Esophagus mucosa (tissue), 1 donor: Measurements from ENCODE around the gene CD9. TPM values are rescaled to one million over a fixed set of nuclear protein-coding genes. Genes with fewer than 3 reads are reported as not detected.
"Not testable (repeated sequence)": the region's sequence is repeated elsewhere in the genome, so short reads cannot be mapped to it uniquely, and the experiment has no call there.

Experiments used
- ATAC-seq: fragments of 200-7000 bp; cut with Tn5 transposase; one replicate; pipeline ENCODE4 v1.9.1; 2020
- total RNA-seq: library from RNA; stranded (reverse); gene quantifications from one replicate; pipeline ENCODE4 v1.2.4, GENCODE V29; 2023
- donor health status: DM: yes; HTN: yes; CAD: no.

Gene CD9
- total RNA-seq, 1 donor from 2014 or later: 597 TPM

DNA sequence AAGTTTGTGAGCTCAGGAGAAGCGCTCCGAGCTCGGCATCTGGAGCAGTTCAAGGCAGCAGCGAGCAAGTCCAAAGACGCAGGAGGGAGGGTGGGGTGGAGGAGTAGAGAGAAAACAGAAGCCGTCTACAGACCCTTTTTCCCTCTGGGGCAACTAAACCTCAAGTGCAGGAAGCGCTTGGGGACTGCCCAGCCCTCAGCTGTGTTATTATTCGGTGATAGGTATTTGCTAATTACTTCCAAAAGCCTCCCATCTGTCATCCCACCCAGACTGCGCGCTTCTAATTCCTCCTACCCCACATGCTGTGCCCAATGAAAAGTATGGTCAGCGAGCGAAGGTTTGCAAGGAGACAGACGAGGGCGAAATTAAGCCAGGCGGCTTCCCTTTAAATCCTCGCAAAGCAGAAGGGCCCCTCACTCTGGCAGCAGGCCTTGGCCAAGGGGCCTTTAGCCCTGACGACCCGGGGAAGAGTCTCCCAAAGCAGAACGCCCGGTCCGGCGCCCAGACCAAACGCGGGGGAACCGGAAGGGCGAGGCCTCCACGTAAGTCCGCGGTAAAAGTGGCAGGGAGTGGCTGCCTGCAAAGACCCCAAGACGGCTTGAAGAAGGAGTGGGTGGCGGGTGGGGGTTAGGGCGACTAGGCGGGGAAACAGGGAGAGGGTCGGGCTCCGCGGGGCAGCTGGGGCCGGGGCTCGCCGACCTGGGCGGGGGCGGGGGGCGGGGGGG, 507 bp upstream of the CD9 start:
- ATAC-seq: peak; percentile 1

DNA sequence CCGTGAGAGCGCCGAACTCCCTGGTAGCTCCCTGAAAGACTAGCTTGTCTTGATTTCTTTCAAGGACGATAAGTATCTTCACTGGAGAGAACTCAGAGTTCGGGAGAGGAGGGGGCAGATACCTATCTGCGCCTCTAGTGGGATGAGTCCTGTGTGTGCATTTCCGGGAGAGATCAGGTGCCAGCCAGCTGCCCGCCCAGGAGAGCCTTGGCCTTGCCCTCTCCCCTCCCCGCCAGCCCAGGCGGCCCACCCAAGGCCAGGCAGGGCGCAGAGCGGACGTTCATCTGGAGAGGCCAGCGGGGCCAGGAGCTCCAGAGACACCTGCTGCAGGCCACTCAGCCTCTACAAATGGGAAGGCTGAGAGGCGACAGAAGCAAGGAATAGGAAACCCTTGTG, 1.0 kb downstream of the CD9 start:
- peak; percentile 48 for ATAC-seq

DNA sequence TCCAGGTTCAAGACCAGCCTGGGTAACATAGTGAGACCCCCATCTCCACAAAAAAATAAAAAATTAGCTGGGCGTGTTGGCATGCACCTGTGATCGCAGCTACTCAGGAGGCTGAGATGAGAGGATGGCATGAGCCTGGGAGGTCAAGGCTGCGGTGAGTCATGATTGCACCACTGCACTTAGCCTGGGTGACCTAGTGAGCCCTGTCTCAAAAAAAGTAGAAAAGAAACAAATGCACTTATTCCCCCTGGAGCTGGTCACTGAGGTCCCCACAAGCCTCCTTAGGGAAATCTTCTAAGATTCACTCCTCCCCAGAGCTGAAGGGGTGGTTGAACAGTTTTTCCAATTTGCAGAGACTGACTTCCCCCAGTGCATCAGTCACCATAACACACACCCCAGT, 1.6 kb downstream of the CD9 start:
- ATAC-seq: no peak

DNA sequence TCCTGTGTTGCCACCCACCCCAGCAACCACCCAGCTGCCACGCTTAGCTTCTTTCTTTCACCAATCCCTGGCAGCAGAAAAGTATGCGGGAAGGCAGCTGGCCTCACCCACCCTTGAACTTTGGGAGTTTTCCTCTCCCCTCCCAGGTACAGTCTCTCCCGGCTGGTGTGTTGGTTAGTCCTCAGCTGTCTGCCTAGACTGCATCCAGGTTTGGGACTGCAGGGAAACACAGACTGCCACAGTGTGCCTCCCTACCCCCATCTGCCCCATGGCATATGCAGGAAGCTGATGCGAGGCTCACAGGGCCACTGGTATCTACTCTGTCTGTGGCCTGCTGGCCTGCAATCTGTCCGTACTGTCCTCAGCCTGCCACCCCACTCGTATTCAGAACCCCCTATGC, 2.1 kb downstream of the CD9 start:
- peak; percentile 2 for ATAC-seq

DNA sequence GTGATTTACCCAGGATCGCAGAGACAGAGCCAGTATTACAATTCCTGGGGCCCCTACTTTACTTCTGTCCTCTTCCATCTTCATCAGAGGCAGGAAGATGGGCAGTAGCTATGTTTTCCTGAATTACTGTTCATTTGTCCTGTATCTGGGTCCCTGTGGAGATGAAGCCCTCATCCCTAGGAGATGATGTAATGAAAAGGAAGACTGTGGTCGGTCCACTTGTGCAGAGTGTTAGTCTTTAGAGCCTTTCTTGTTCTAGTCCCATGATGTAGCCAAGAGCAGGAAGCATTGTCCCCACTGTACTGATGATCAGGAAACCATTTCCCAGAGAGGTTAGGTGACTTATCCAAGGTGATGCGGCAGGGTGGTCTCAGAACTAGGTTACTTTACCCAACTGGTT, 2.6 kb downstream of the CD9 start:
- ATAC-seq: no peak

DNA sequence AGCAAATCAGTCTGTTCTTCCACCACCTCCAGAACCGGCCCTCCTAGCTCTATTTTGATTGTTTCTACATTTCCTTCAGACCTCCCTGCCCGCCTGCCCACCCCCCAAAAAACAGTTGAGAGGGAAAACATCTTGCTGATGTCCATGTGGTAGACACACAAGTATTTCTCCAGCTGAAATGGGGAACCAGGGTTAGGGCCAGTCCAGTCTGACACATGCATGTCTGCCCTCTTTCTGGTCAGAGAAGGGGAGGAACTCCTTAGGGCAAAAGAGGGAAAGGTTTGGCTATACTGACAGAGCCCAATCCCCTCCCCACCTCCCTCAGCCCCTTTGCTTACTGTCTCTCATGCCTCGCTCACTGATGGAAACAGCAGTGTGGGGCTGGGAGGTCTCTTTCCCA, 3.4 kb downstream of the CD9 start:
- ATAC-seq: no peak

DNA sequence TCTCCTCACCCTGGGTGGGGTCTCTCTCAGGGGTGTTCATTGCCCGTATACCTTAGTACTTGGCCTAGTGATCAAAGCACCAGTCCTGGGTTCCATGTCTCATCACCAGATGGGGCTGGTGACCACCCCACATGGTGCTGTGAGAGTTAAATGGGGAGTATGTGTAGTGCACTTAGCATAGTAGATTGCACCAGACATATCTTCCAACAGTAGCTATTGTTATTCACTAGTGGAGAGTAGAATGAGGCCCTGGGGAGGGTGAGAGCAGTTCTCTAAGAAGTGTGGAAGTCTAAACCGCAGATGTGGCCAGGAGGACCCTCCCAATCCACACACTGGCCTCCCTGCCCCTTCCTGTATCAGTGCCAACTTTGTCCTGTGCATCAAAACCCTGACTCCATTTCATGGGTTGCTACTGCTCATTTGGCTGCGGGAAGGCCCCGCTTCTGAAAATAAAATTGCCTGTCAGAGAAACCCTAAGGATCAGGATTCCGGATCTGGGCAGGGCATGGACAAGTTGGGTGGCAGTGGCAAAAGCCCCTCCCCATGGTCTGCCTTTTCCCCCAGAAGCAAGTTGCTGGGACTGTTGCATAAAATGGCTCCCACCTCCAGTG, 4.4 kb downstream of the CD9 start:
- no peak for ATAC-seq

DNA sequence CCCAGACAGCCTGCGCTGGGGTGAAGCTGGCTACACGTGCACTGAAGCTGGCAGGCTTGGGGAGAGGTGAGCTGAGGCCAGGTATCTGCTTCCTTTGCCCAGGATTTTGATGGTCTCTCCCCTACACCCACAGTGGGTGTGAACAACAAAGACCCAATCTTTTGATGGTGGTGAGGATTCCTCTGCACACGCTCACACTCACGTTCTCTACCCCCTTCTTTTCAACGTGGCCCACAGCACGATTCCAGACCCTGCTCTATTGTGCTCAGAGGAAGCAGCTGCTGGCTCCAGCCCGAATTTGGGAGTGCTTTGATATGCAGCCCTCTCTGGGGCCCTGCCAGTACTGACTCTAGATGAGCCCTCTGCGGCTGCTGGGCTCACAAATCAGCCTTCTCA, 4.9 kb downstream of the CD9 start:
- ATAC-seq: no peak

DNA sequence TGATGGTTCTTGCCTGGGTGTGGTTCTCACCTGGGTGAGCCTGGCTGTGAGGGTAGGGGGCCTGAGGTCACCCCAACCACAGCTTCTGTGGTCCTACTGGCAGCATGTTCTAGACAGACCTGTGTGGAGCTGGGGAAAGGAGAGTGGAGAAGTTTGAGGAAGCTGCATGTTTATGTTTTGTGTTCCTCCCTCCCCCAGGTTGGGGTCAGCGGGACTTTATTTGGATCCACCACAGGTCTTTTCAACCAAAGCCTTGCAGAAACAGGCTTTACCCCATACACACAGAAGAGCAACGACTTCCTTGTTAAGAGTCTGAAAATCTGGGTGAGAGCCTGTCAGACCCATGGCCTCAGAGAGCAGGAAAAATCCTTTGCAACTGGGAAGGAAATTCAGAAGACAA, 5.6 kb downstream of the CD9 start:
- no peak for ATAC-seq

DNA sequence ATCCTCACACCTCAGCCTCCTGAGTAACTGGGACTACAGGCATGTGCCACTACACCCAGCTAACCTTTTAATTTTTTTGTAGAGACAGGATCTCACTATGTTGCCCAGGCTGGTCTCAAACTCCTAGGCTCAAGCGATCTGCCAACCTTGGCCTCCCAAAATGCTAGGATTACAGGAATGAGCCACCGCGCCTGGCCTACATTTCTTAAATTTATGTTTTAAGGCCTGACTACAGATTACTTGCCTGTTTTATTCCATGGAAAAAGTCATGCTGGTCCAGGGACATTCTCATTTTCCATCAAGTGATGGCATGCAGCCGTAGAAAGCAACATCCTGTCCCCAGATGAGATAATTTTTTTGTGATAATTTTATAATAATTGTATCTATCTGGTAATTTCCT, 6.1 kb downstream of the CD9 start:
- no peak for ATAC-seq

DNA sequence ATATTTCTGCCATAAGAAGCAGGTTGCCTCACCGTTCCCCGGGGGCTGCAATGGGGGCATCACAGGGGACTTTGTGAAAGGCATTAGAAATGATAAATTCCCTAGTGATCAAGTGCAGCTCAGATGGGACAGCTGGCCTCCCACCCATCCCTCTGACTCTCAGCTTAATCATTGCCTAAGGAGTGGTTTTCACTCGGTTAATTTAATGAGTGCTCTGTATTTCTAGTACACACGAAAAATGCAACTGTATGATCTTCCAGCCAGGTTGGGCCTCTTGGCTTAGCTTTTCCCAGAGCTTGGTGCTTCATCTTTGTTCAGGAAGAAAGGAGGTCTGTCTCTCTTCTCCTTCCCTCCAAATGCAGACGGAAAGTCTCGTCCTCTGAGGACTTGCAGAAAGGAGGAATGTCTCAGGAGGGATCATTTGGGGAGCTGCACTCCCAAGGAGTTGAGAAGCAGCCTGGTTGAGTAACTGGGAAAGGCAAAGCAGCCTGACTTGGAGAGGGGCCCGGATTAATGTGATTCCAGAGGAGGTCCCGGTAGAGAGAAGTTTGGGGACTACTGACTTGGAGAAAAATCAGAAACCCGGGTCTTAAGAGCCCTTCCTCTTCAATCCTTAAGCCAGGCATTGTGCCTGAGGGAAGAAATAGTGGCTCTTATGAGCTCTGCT, 7.2 kb downstream of the CD9 start:
- ATAC-seq: no peak

DNA sequence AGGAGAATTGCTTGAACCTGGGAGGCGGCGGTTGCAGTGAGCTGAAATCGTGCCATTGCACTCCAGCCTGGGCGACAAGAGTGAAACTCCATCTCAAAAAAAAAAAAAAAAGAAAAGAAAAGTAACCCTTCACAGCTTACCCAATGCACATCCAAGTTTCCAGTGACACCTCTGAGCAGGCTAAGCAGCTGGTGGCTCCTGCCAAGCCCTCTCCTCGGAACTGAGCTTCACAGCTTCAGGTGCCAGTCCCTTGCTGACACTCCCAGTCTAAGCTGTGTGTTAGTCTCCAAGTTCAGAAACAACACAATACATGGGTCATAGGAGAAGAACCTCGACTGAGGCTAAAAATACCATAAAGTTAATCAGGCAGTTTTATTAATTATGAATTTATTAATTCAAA, 7.9 kb downstream of the CD9 start:
- peak; percentile 47 for ATAC-seq

DNA sequence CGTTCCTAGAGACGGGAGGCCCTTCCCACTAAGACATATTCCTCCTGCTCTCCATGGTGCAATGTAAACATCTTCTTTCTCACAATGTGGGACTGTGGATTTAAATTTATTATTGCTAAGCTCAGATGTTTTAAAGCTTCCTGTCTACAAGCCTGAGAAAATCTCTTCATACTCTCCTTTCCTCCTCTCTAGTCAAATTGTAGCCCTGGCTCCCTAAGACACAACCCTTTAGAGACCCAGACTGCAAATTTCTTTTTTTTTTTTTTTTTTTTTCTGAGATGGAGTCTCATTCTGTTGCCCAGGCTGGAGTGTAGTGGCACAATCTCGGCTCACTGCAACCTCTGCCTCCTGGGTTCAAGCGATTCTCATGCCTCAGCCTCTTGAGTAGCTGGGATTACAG, 9.2 kb downstream of the CD9 start:
- ATAC-seq: not testable (repeated sequence)

DNA sequence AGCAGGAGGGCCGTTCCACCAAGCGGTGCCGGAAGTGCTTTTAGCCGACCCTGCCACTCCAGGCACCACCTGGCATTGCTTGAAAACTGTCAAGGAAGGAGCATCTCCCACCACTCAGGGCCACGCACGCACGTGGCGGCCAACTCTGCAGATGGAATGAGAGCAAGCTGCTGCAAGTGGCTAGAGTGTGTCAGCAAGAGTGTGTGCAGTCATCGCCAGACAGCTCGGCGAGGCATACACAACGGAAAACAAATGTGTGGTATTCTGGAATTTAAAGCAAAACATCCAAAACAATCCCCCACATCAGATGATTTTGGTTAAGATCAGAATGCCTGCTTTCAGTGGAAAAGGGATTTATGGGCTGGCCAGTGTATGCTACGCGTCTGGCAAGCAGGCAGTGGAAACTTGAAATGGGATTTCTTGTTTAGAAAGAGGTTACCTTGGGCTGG, 11.2 kb downstream of the CD9 start:
- ATAC-seq: no peak

DNA sequence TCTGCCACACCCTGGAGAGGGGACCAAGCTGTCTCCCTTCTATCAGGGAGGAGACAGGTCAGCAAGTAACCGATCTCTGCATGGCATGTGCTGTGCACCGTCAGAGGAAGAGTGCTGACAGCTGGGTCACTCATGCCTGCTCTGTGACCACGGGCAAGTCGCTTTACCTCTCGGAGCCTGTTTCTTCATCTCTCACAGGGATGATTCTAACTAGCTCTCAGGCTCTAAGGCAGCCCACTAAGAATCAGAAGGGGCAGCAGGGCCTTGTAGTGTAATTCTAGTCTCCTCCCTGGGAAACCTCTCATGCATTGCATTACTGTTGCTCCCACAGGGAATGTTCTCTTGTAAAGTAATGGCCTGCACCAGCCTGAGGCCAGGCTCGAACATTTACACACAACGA, 11.9 kb downstream of the CD9 start:
- no peak for ATAC-seq

DNA sequence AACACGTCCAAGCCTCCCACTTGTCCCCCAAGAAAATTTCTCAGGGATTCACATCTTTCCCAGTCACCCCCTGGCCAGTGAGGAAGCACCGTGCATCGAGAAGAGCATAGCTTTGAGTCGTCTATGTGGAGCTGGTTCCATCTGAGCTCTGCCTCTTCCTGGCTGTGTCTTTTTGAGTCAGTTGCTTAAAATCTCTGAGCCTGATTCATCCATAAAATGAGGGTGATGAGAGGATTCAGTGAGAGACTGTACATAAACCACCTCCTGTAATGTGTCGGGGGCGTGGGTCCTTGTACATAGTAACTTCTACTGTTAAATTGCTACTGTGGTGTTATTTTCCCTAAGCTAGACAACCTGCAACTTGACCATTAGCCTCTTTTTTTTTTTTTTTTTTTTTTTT, 13.8 kb downstream of the CD9 start:
- no peak for ATAC-seq

DNA sequence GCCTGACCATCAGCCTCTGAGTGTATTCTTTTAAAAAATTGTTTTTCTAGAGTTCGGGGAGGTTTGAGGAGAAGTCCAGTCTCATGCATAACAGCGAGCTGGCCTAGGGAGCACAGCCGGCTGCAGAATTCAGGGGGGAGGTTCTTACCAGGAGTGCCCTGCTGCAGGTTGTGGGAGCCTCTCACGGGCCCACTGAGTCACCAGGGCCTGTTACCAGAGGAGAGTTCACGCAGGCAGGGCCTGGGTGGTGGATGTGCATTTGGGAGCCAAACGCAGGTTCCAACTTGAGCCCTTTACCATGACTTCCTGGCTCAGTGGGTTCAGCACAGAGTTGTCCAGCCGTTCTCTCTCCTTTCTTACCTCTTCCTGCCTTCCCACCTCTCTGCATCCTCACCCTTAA, 14.4 kb downstream of the CD9 start:
- peak; percentile 53 for ATAC-seq

DNA sequence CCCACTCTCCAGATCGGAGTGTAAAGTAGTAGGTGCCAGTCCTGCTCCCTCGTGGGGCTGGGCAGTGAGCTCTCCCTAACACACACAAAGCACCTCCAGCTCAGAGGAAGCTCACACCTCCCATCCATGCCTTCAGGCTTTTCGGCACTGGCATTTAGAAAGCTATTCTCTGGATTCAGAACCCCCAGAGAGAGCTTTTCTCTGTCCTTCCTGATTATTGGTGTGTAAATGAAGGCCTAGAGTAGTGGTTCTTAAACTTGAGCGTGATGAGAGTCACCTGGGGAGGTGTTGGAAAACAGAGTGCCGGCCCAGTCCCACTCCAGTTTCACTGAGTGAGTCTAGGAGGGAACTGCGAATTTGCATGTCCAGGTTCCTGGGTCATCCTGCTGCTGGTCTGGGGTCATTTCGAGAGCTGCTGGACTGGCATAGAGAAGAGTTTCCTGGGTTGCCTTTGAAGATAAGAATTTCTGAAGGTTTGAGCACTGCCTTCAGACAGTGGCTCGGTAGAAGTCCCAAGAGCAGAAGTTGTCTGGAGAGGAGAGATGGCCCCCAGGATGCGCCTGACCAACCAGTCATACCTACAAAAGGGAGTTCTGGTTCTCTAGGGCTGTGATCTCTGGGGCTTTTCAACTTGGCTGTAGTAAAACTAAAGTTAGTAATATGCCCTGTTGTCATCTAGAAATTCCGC, 15.1 kb downstream of the CD9 start:
- no peak for ATAC-seq

DNA sequence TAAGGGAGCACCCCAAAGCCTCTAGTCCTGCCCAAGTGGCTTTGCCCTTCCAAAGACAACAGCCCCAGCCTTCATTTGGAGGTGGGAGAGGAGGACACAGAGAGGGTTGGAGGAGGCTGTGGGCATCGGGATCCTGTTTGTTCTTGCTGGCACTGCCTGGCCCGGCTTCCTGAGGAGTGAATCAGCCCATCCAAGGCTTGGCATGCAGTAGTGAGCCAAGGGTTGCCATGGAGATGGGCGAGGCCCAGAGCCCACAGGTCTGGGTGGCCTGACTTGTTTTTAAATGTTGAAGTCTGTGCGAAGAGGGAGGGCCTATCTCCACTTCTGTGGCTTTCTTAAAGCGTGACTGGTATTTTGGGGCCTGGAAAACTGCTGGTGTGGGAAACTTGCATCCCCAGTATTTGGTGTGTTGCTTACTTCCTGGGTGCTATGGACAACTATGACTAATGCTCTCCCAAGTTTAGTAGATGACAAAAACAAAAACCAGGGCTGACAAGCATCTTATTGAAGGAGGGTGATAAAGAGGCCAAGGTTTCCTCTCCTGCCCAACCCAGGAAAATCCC, 15.8 kb downstream of the CD9 start:
- peak; percentile 90 for ATAC-seq

DNA sequence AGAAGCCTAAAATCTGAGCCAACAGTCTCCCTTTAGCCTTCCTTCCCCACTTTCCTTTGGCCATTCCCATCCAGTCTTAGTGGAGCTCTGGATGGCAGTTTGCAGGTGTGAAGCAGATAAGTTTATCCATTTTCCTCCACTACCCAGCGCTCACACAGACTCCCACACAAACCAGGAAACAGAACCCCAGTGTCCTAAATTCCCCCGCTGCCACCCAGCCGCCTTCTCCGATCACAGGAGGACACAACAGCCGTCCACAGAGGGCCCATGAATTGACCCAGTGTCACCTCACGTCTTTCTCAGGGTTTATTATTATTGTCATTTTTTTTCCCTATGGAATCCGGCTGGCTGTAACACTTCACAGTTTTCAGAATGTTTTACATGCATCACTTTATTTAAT, 16.4 kb downstream of the CD9 start:
- ATAC-seq: no peak

DNA sequence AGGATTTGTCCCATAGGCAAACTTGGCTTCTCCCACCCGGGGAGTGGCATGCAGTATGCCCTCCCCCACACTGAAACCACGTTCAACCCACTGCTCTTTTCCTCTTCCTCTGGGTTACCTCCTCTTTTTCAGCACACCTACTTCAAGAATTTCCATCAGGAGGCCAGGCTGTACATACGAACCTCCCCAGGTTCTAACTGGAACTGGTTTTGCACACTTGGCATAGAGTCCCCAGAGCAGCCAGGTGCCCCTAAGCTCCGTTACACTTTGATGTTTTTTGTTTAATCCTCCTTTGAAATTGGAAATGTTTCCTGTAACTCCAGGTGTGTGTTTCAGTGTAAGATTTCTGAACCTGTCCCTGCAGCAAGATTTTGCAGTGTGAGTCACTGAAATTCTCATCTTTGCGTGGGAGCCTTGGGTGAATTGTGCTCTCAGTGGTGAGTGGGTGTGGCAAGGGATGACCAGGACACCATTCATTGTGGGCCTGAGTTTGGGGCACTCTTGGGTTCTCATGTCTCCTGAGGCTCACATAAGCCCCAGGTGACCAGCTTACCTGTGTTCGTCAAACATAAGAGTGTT, 18.2 kb downstream of the CD9 start:
- peak; percentile 53 for ATAC-seq

DNA sequence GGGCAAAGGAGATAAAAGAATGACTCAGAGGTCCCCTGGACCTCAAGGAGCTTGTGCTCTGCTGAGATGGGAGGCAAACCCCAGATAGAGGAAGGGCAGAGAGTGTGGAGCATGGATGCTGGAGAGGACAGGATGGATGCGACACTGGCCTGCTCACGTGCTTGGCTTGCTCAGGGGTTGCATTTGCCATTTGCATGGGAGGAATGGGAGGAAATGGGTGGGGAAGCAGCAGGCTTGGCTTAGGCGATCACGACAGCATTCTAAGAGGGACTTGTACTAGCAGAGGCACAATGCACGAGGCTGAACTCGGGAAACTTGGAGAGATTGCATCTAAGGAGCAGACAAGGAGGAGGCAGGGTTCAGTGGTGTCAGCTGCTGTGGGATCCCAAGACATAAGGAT, 19.8 kb downstream of the CD9 start:
- ATAC-seq: no peak

DNA sequence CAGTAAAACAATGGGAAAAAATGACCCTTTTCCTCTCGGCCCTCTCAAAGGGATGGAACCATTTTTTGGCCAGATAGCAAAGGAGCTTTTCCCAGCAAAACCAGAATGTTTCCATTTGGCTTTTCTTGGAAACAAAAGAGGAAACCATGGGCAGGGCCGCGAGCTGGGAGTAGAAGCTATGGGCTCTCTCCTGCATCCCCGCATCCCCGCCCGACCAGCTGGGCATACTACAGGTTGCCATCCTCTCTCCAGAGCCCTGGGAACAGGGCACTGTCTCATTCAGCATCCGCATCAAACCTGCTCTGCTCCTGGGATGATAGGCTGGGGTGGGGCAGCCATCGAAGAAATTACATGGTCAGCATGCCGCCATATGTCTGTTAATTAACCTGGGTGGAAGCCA, 20.9 kb downstream of the CD9 start:
- ATAC-seq: no peak
